Measurements from ENCODE around the gene PIK3C2B. TPM values are rescaled to one million over a fixed set of nuclear protein-coding genes. Genes with fewer than 3 reads are reported as not detected.
"Not testable (repeated sequence)": the region's sequence is repeated elsewhere in the genome, so short reads cannot be mapped to it uniquely, and the experiment has no call there.

The PIK3C2B gene
- 23.7 TPM for total RNA-seq

GRCh38 chr1:204494281-204495077 is at the start of gene PIK3C2B:
Gene PIK3C2B, minus strand, starts transcription at chr1:204494805. Its CDS starts 25,003 bp downstream, at chr1:204469802.
- peak; percentile 87 for ATAC-seq

GRCh38 chr1:204544321-204544720 is 49.7 kb upstream of the PIK3C2B start:
- ATAC-seq, result no peak

GRCh38 chr1:204541626-204542025 is 47.0 kb upstream of the PIK3C2B start:
- no peak for ATAC-seq

GRCh38 chr1:204532832-204533231 is 38.2 kb upstream of the PIK3C2B start:
- no peak for ATAC-seq

- ATAC-seq, result no peak
Measured at GRCh38 chr1:204530932-204531331, 36.3 kb upstream of the PIK3C2B start.

GRCh38 chr1:204529371-204529895 is 34.8 kb upstream of the PIK3C2B start:
- no peak for ATAC-seq

GRCh38 chr1:204528677-204529076 is 34.1 kb upstream of the PIK3C2B start:
- ATAC-seq, result no peak

GRCh38 chr1:204528241-204528640 is 33.6 kb upstream of the PIK3C2B start:
- no peak for ATAC-seq

- peak; percentile 28 for ATAC-seq
Measured at GRCh38 chr1:204524986-204525385, 30.4 kb upstream of the PIK3C2B start.

GRCh38 chr1:204523605-204524215 is 29.1 kb upstream of the PIK3C2B start:
- peak; percentile 44 for ATAC-seq

GRCh38 chr1:204521941-204522521 is 27.4 kb upstream of the PIK3C2B start:
- ATAC-seq, result not testable (repeated sequence)

- ATAC-seq, result no peak
Measured at GRCh38 chr1:204520834-204521709, 26.5 kb upstream of the PIK3C2B start.

- not testable (repeated sequence) for ATAC-seq
Measured at GRCh38 chr1:204517382-204517781, 22.8 kb upstream of the PIK3C2B start.

- ATAC-seq, result peak; percentile 95
Measured at GRCh38 chr1:204516180-204516879, 21.7 kb upstream of the PIK3C2B start, which contains the start of gene MDM4. Gene MDM4, plus strand, starts transcription at chr1:204516406. Its CDS starts 9,113 bp downstream, at chr1:204525519.

GRCh38 chr1:204514828-204515227 is 20.2 kb upstream of the PIK3C2B start:
- ATAC-seq, result no peak

- ATAC-seq, result no peak
Measured at GRCh38 chr1:204513117-204513716, 18.6 kb upstream of the PIK3C2B start.

- ATAC-seq, result no peak
Measured at GRCh38 chr1:204511366-204511765, 16.8 kb upstream of the PIK3C2B start.

- no peak for ATAC-seq
Measured at GRCh38 chr1:204509186-204509635, 14.6 kb upstream of the PIK3C2B start.

GRCh38 chr1:204507317-204508105 is 12.9 kb upstream of the PIK3C2B start:
- ATAC-seq, result peak; percentile 18

GRCh38 chr1:204506969-204507316 is 12.3 kb upstream of the PIK3C2B start:
- peak; percentile 83 for ATAC-seq

Data from esophagus mucosa (tissue), 1 donor.